HG02623 (cell line): ENCODE measurements around the gene COL5A3.
"Not testable (repeated sequence)": the region's sequence is repeated elsewhere in the genome, so short reads cannot be mapped to it uniquely, and the experiment has no call there.

Experiments used
- ATAC-seq: cut with Tn5 transposase; IDR thresholded peaks from one replicate; pipeline ENCODE4 v1.9.1; 2021; ENCODE audit warnings: moderate library complexity; ENCODE audit not compliant: unreplicated experiment

COL5A3 gene

DNA sequence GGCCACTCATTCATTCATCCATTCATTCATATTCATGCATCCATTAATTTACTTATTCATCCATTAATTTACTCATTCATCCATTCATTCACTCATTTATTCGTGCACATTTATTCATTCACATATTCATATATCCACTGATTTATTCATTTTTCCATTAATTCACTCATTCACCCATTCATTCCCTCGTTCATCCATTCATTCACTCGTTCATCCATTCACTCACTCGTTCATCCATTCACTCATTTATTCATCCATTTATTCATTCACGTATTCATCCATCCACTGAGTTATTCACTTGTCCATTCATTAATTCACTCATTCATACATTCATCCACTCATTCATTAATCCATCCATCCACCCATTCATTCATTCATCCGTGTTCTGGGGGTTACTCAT lies 38.2 kb downstream of the COL5A3 start:
- no peak for ATAC-seq

DNA sequence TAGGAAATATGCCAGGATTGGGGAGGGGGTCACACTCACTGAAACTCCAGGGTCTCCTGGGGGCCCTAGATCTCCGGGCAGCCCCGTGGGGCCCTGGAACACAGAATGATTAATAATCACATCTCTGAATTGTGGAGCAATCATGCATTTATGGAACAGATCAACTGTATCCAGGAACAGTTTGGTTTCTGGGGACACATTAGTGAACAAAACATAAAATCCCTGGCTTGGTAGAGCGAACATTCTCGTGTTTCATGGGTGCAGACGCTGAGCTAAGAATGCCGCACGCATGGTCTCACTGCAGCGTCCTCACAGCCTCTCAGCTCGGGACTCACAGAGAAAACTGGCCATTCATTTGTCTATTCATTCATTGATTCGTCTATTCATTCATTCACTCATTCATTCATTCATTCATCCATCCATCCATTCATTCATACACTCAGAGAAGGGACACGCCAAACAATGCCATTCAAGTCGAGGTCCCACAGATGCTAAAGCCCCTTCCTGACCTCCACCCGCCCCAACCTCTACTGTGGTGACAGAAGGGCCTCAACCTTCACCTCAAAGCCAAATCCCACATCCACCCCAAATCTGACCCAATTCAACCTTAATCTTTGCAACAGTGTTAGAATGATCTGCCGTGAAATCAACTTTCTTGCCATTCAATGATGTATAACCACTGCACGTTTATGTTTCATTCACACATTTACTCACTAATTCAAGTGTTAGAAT lies 39.0 kb downstream of the COL5A3 start:
- ATAC-seq, result no peak

GRCh38 chr19:9970481-9970880 lies 39.8 kb downstream of the COL5A3 start:
- ATAC-seq, result no peak

GRCh38 chr19:9969688-9969975 lies 40.7 kb downstream of the COL5A3 start:
- no peak for ATAC-seq

DNA sequence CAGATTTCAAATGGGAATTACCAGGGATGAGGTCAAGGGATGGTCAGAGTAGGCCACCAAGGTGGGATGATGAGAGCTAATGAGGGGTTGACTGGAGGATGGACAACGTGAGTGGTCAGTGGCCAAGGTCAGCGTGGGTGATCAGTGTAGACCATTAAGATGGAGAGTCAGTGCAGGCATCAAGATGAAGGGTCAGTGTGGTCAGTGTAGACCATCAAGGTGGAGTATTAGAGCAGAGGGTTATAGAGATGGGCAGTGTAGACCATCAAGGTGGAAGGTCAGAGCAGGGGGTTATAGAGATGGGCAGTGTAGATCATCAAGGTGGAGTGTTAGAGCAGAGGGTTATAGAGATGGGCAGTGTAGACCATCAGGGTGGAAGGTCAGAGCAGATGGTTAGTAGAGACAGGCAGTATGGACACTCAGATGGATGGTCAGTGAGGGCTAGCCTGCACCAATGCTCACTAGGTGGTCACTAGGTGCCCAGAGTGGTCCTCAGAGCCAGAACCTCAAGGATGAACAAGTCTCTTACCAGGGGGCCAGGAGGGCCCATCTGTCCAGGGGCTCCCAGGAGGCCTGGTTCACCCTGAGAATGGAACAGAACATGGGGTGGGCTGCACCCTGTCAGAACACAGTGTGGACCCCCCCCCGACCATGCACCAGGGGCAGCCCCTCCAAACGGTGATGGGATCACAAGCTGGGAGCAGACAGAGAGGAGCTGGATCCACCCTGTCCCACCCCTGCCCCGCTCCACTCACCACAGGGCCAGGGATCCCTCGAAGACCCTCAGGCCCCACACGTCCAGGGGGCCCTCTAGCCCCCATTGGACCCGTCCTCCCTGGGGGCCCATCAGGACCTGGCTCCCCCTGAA lies 41.2 kb downstream of the COL5A3 start:
- no peak for ATAC-seq

DNA sequence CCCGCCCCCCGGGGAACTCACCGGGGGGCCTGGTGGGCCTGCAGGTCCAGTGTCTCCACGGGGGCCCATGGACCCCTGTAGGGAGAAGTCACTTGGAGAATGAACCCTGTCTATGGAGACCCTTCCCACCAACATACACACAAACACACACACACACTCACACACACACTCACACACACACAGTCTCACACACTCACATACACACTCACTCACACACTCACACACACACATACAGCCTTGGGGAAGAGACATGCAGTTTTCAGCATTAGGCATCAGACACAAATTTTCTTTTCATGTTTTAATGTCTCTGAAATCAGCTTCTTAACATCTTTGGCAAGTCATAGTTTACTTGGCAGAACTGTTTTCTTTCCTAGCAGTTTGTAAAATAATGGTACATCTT lies 43.0 kb downstream of the COL5A3 start:
- no peak for ATAC-seq

GRCh38 chr19:9966448-9966847 lies 43.9 kb downstream of the COL5A3 start:
- ATAC-seq, result no peak

- ATAC-seq, result no peak
These were observed 44.3 kb downstream of the COL5A3 start for GRCh38 chr19:9966024-9966423.

- ATAC-seq, result no peak
These were observed 47.5 kb downstream of the COL5A3 start for GRCh38 chr19:9962623-9963290.

DNA sequence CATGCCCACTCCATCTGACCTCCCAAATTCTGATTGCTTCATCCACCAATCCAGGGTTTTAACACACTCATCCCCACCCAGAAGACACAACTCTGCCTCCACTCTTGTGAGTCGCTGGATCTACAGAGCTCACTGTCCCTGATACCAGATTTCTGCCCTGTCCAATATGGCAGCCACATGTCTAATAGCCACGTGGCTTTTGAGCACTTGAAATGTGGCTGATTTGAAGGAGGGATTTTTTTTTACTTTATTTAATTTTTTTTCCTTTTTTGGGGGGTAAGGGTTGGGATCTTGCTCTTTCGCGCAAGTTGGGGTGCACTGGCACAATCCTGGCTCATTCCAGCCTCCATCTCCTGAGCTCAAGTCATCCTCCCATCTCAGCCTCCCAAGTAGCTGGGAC lies 49.2 kb downstream of the COL5A3 start:
- no peak for ATAC-seq

- ATAC-seq, result no peak
These were observed 51.9 kb downstream of the COL5A3 start for GRCh38 chr19:9958379-9958821.

- no peak for ATAC-seq
These were observed 53.3 kb downstream of the COL5A3 start for GRCh38 chr19:9956956-9957355.

GRCh38 chr19:9953802-9954542 lies 56.3 kb downstream of the COL5A3 start:
- ATAC-seq, result no peak

DNA sequence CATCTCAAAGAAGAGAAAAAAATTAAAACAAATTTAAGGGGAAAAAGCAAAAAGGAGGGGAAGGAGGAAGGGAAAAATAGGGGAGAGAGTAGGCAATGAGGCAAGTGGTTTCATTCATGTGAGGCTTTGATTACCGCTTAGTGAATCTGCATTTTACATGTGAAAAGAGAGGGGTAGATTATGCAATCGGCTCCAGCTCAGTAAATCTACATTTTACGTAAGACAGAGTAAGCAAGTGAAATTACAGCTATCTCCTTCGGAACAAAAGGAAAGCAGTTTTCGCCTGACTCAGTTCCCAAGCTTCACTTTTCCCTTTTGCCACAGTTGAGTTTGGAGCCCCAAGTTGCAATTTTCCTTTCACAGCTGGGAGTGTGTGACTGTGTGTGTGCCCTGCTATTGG lies 58.0 kb downstream of the COL5A3 start:
- ATAC-seq, result no peak

GRCh38 chr19:9947441-9947840 lies 62.9 kb downstream of the COL5A3 start:
- ATAC-seq, result no peak

DNA sequence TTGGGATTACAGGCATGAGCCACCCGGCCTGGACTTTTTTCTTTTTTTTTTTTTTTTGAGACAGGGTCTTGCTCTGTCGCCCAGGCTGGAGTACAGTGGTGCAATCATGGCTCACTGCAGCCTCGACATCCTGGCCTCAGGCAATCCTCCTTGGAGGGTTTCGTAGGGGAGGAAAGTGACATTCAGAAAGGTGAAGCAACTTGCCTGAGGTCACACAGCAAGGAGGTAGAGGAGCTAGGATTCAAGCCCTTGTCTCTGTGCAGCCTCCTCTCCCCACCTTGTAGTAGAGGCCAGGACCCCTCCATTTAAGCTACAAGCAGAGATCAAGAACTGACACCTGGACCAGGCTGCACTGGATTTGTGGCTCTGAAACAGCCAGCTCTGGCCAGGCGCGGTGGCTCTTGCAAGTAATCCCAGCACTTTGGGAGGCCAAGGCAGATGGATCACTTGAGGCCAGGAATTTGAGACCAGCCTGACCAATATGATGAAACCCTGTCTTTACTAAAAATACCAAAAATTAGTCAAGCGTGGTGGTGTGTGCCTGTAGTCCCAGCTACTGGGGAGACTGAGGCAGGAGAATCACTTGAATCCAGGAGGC lies 63.7 kb downstream of the COL5A3 start:
- ATAC-seq, result not testable (repeated sequence)

DNA sequence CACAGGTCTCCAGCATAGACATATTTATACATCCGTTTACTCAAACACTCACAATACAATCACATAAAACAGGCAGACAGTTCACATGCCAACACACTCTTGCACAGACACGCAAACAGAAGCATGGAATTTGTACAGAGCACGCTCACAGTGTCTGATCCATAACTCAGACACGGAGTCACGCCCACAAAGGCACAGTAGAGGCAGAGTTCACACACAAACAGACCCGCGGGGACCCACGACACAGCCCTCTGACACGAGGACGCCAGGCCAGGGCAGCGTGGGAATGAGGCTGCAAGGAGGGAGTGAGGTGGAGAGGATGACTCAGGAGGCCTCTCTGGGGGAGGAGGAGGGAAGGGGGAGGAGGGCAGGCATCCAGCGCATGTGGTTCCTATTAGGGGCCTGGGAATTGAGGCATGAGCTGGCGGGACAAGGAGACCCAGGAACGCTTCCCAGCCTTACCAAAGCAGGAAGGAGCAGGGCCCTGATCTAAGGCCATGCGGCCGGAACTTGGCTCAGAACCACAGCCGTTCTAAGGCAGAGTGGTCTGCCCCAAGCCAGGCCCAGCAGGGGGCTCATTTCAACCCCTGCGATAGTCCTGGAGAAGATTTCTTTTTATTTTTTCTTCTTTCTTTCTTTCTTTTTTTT lies 64.9 kb downstream of the COL5A3 start:
- ATAC-seq, result no peak

- ATAC-seq, result no peak
These were observed 66.6 kb downstream of the COL5A3 start for GRCh38 chr19:9943744-9944143.

GRCh38 chr19:9941671-9942070 lies 68.6 kb downstream of the COL5A3 start:
- ATAC-seq, result no peak

- no peak for ATAC-seq
These were observed 69.1 kb downstream of the COL5A3 start for GRCh38 chr19:9941231-9941630.
